Uterus (tissue), 2 donors: Measurements from ENCODE around the gene NPAS2.

Source experiments
- POLR2A ChIP-seq, 2 donors: fragments of 450-650 bp; IDR thresholded peaks; one replicate each; pipeline ENCODE4 v1.6.1; 2016; ENCODE audit warnings: antibody characterized with exemption in 2 of 2, mild to moderate bottlenecking in 1 of 2, moderate library complexity in 1 of 2
- TF ChIP-seq, protein P1 (sequence below), 4 experiments: fragments of 200-600 bp in 2 of 4; fragments of 450-650 bp in 2 of 4; sonication (generic) in 2 of 4; IDR thresholded peaks; one replicate each; pipeline ENCODE4 v1.5.1; 2016 to 2019; ENCODE audit warnings: antibody characterized with exemption in 4 of 4, mild to moderate bottlenecking in 2 of 4, moderate library complexity in 1 of 4

DNA sequence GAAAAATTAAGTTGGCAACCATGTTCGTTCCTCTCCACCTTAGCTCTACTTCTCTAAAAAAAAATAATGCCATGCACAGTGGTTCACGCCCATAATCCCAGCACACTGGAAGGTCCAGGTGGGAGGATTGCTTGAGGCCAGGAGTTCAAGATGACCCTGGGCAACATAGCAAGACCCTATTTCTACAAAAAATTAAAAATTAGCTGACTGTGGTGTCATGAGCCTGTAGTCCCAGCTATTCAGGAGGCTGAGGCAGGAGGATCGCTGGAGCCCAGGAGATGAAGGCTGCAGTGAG, 40.1 kb upstream of the NPAS2 start:
- TF ChIP-seq, protein P1, sequence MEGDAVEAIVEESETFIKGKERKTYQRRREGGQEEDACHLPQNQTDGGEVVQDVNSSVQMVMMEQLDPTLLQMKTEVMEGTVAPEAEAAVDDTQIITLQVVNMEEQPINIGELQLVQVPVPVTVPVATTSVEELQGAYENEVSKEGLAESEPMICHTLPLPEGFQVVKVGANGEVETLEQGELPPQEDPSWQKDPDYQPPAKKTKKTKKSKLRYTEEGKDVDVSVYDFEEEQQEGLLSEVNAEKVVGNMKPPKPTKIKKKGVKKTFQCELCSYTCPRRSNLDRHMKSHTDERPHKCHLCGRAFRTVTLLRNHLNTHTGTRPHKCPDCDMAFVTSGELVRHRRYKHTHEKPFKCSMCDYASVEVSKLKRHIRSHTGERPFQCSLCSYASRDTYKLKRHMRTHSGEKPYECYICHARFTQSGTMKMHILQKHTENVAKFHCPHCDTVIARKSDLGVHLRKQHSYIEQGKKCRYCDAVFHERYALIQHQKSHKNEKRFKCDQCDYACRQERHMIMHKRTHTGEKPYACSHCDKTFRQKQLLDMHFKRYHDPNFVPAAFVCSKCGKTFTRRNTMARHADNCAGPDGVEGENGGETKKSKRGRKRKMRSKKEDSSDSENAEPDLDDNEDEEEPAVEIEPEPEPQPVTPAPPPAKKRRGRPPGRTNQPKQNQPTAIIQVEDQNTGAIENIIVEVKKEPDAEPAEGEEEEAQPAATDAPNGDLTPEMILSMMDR (IDR thresholded peaks at IDR 0.05) = no peak
- TF ChIP-seq POLR2A (IDR thresholded peaks at IDR 0.05) = no peak
